AG04449 (cell line): Measurements from ENCODE around the gene FBN2.

ENCODE experiments used
- CTCF ChIA-PET: fragments of 350-600 bp; formaldehyde crosslinking; extraction: SDS; loops from one replicate; lab custom pipeline; 2021; ENCODE audit warnings: antibody characterized with exemption; lab: Yijun Ruan, JAX
- POLR2A ChIA-PET: fragments of 400-600, 350-600 bp; formaldehyde crosslinking; extraction: SDS; loops from one replicate; lab custom pipeline; 2020; ENCODE audit warnings: antibody characterized with exemption, inconsistent platforms; lab: Yijun Ruan, JAX
- DNase-seq: peaks from one replicate; pipeline ENCODE4 v3.0.0-alpha.2; 2010; ENCODE audit warnings: low read depth, low spot score
- H3K4me3 ChIP-seq: 2 replicates; pipeline ENCODE4 v1.5.1; 2011; ENCODE audit warnings: low read depth, mild to moderate bottlenecking, control low read depth, low read length
- CTCF ChIP-seq: IDR thresholded peaks from one replicate; pipeline ENCODE4 v1.5.1; 2011; ENCODE audit warnings: mild to moderate bottlenecking, moderate library complexity, low read length, control low read depth, inconsistent platforms; ENCODE audit not compliant: insufficient read depth; ENCODE audit errors: missing control alignments

FBN2 gene

GRCh38 chr5:128357226-128357625 is 180.8 kb downstream of the FBN2 start:
- CTCF ChIA-PET: interaction anchor here (1.3 kb wide), 1 partner anchor 10 kb away, joined by 5 read pairs; no protein-coding TSS in a partner anchor
- POLR2A ChIA-PET: no interaction called here

GRCh38 chr5:128355961-128356360 is 182.1 kb downstream of the FBN2 start:
- POLR2A ChIA-PET: no interaction called here
- H3K4me3 ChIP-seq: no peak overlapping the region
- no peak for TF ChIP-seq CTCF
- CTCF ChIA-PET: interaction anchor here (1.3 kb wide), 1 partner anchor 9 kb away, joined by 5 read pairs; no protein-coding TSS in a partner anchor
- DNase-seq: no peak

More at GRCh38 chr5:128357226-128357625, 180.8 kb downstream of the FBN2 start:
- DNase-seq: no peak
- TF ChIP-seq CTCF: no peak
- no peak overlapping the region for H3K4me3 ChIP-seq

GRCh38 chr5:128353441-128354107 is 184.5 kb downstream of the FBN2 start:
- no peak for TF ChIP-seq CTCF
- H3K4me3 ChIP-seq: no peak overlapping the region
- DNase-seq: no peak
- ChIA-PET POLR2A (no interaction called here), CTCF (interaction anchor here (0.7 to 0.9 kb wide), 3 partner anchors 9 to 492 kb away, joined by 3 read pairs; no protein-coding TSS in a partner anchor)

GRCh38 chr5:128350705-128351104 is 187.3 kb downstream of the FBN2 start:
- H3K4me3 ChIP-seq: no peak overlapping the region
- ChIA-PET CTCF (no interaction called here), POLR2A (no interaction called here)
- no peak for DNase-seq
- TF ChIP-seq CTCF: no peak

GRCh38 chr5:128349044-128349858 is 188.8 kb downstream of the FBN2 start:
- no peak for TF ChIP-seq CTCF
- ChIA-PET POLR2A (no interaction called here), CTCF (no interaction called here)
- no peak for DNase-seq
- no peak overlapping the region for H3K4me3 ChIP-seq

- H3K4me3 ChIP-seq: no peak overlapping the region
- TF ChIP-seq CTCF: no peak
- ChIA-PET POLR2A (no interaction called here), CTCF (interaction anchor here (1.3 kb wide), 1 partner anchor 10 kb away, joined by 5 read pairs; no protein-coding TSS in a partner anchor)
- DNase-seq: no peak
Measured at GRCh38 chr5:128346038-128346437, 192.0 kb downstream of the FBN2 start.
